ENCODE results near the gene YPEL2. TPM values are rescaled to one million over a fixed set of nuclear protein-coding genes. Genes with fewer than 3 reads are reported as not detected.

The YPEL2 gene
- total RNA-seq (2021; ENCODE audit: unreplicated experiment), result 4.7 TPM
- 2.7 and 4.1 TPM in 2 replicates for polyA plus RNA-seq (2012)
- percentile 48 among the genes with signal in this experiment for Bru-seq, nascent RNA
- percentile 43 among the genes with signal in this experiment for BruChase-seq, experiment 1, labeled RNA remaining after a 6-hour chase
- BruChase-seq, experiment 2, labeled RNA remaining after a 2-hour chase, result percentile 54 among the genes with signal in this experiment
- long read RNA-seq, full-length matches to known transcripts, result 7 of 11 reads
- long read RNA-seq, partial matches to known transcripts, result 0 of 11 reads
- long read RNA-seq, other reads (novel, unspliced or antisense), result 4 of 11 reads

GRCh38 chr17:59331129-59331928 lies at the start of gene YPEL2:
YPEL2 (plus strand) TSS chr17:59331655; CDS start chr17:59353410, 21,755 bp downstream.
- Histone ChIP-seq H3K27ac (ENCODE audit: low read depth, low read length) (peak within 1 kb of the TSS; percentile 45; the same call in 1 of the 2 replicates), H3K9me3 (ENCODE audit: control insufficient read depth in 1 of 2, insufficient read depth in 1 of 2, low read depth in 1 of 2, low read length in 2 of 2) (no peaks in the 10 kb centered on the region), H3K4me1 (ENCODE audit: control insufficient read depth in 1 of 2, insufficient read depth in 2 of 2, low read length in 2 of 2) (peaks cover 14 to 27% of the 10 kb centered on the region in 2 experiments), H3K27me3 (ENCODE audit: insufficient read depth, low read length) (peaks cover 26% of the 10 kb centered on the region), H2AFZ (ENCODE audit: low read depth, low read length, poor library complexity, severe bottlenecking) (peak within 1 kb of the TSS; percentile 84), H3K4me3 (replicated peaks in 1 of 2; ENCODE audit: low read depth in 1 of 2, low read length in 2 of 2) (peak within 1 kb of the TSS; percentile 61 to 65), H3K79me2 (ENCODE audit: insufficient read depth, low read length) (no peaks in the 10 kb centered on the region), H3K9me2 (ENCODE audit: insufficient read depth) (no peaks in the 10 kb centered on the region), H3K36me3 (ENCODE audit: control insufficient read depth in 1 of 2, insufficient read depth in 2 of 2, low read length in 2 of 2) (no peaks in the 10 kb centered on the region), H3K4me2 (ENCODE audit: low read length) (peak within 1 kb of the TSS; percentile 94), H3K9ac (ENCODE audit: low read length) (peak within 1 kb of the TSS; percentile 47; the same call in 1 of the 2 replicates), H4K20me1 (ENCODE audit: insufficient read depth) (no peaks in the 10 kb centered on the region)
- BruUV-seq (replicated peaks), result no TSS peak
- CTCF ChIA-PET, result no interaction called here
- POLR2A ChIA-PET, result no interaction called here
- RAD21 ChIA-PET (ENCODE audit: low non-redundant PET in 1 of 2, low total read pairs in 2 of 2, uncharacterized antibody in 2 of 2, unreplicated experiment in 2 of 2), result interaction anchor here in 1 of 2 experiments (0.6 kb wide), 1 partner anchor 23 kb away, joined by 3 read pairs; no protein-coding TSS in a partner anchor
- DNase-seq (ENCODE audit: low read depth, low spot score), result peak; percentile 82
- peak; percentile 98 for ATAC-seq
- intact Hi-C loops (cut with micrococcal nuclease), result no loop called here
- TF ChIP-seq YY1 (IDR thresholded peaks at IDR 0.05; ENCODE audit: extremely low read depth, insufficient replicate concordance, low read depth, low read length) (no peak), POLR2A (IDR thresholded peaks at IDR 0.05; ENCODE audit: borderline replicate concordance, extremely low read depth, insufficient read depth, insufficient read length) (peak; percentile 30), CTCF (IDR thresholded peaks at IDR 0.05 in 2 of 3, conservative IDR thresholded peaks at IDR 0.05 in 1 of 3; ENCODE audit: borderline replicate concordance in 1 of 3, insufficient read depth in 1 of 3, low read depth in 2 of 3, low read length in 2 of 3) (no peak), EZH2phosphoT487 (IDR thresholded peaks at IDR 0.05; ENCODE audit: borderline replicate concordance) (no peak), SIN3A (IDR thresholded peaks at IDR 0.05; ENCODE audit: low read depth) (no peak), EZH2 (IDR thresholded peaks at IDR 0.05) (no peak), MAX (IDR thresholded peaks at IDR 0.05) (no peak), RAD21 (IDR thresholded peaks at IDR 0.05; ENCODE audit: low read depth) (no peak), SRF (IDR thresholded peaks at IDR 0.05; ENCODE audit: low read depth) (no peak), JUND (IDR thresholded peaks at IDR 0.05) (no peak), CEBPB (IDR thresholded peaks at IDR 0.05; ENCODE audit: low read depth) (no peak), TCF7L2 (IDR thresholded peaks at IDR 0.05; ENCODE audit: borderline replicate concordance, extremely low read depth, insufficient read depth, insufficient read length) (no peak), ELF1 (IDR thresholded peaks at IDR 0.05; ENCODE audit: borderline replicate concordance, low read depth) (no peak), ZFX (IDR thresholded peaks at IDR 0.05) (no peak), EGR1 (IDR thresholded peaks at IDR 0.05; ENCODE audit: low read depth) (peak; percentile 62), ZBTB33 (IDR thresholded peaks at IDR 0.05; ENCODE audit: extremely low read depth, insufficient replicate concordance, low read length) (no peak), POLR2AphosphoS5 (IDR thresholded peaks at IDR 0.05; ENCODE audit: low read depth, low read length) (peak; percentile 46), CBX3 (IDR thresholded peaks at IDR 0.05; ENCODE audit: low read depth) (no peak)

All from HCT116 (cell line).